B cell (primary cell): ENCODE results near the gene TBC1D22A. TPM values are rescaled to one million over a fixed set of nuclear protein-coding genes. Genes with fewer than 3 reads are reported as not detected.

ENCODE experiments used
- ATAC-seq: fragments of 200-7000 bp; cut with Tn5 transposase; one replicate; pipeline ENCODE4 v1.10.0; 2021; ENCODE audit warnings: low read depth, mild to moderate bottlenecking, moderate number of reproducible peaks, moderate library complexity
- CTCF ChIA-PET: fragments of 350-600 bp; sonication (Branson Sonifier 250); formaldehyde crosslinking; loops from one replicate; lab custom pipeline; 2021; ENCODE audit warnings: antibody characterized with exemption, inconsistent platforms; lab: Charles Lee
- POLR2A ChIA-PET: fragments of 350-600 bp; sonication (Branson Sonifier 250); formaldehyde crosslinking; loops from one replicate; lab custom pipeline; 2021; ENCODE audit warnings: antibody characterized with exemption; lab: Charles Lee
- DNase-seq: peaks from one replicate; pipeline ENCODE4 v3.0.0; 2013
- H2AFZ ChIP-seq: 2 replicates; pipeline ENCODE4 v1.6.1; 2012; ENCODE audit warnings: mild to moderate bottlenecking, low read depth, low read length; ENCODE audit not compliant: insufficient read depth, poor library complexity, severe bottlenecking
- H3K27ac ChIP-seq, 2 donors: 1 replicate in 1 of 2; 2 replicates in 1 of 2; pipeline ENCODE4 v1.5.1; 2012 to 2013; ENCODE audit warnings: low read length in 2 of 2, mild to moderate bottlenecking in 2 of 2, moderate library complexity in 1 of 2
- H3K27me3 ChIP-seq, 4 experiments: fragments of 200-600 bp in 1 of 4; sonication (generic) in 1 of 4; replicated peaks in 1 of 4; 1 replicate in 2 of 4; 2 replicates in 2 of 4; pipeline versions ENCODE4 v1.6.1 to v1.7.0; 2013 to 2016; ENCODE audit warnings: low read length in 3 of 4, mild to moderate bottlenecking in 2 of 4, mixed read lengths in 1 of 4, moderate library complexity in 1 of 4; ENCODE audit not compliant: insufficient read depth in 4 of 4, control insufficient read depth in 3 of 4; ENCODE audit errors: control extremely low read depth in 1 of 4
- H3K36me3 ChIP-seq, 2 experiments: replicated peaks in 1 of 2; 1 replicate in 1 of 2; 2 replicates in 1 of 2; pipeline versions ENCODE4 v1.6.1 to v1.7.1; 2013; ENCODE audit warnings: low read length in 1 of 2; ENCODE audit not compliant: insufficient read depth in 2 of 2, control insufficient read depth in 1 of 2; ENCODE audit errors: control extremely low read depth in 1 of 2, extremely low read depth in 1 of 2
- H3K4me1 ChIP-seq, 2 donors: fragments of 200-600 bp in 1 of 2; sonication (generic) in 1 of 2; 1 replicate in 1 of 2; 2 replicates in 1 of 2; pipeline versions ENCODE4 v1.5.1 to v1.6.1; 2013 to 2017; ENCODE audit warnings: low read length in 2 of 2; ENCODE audit not compliant: control insufficient read depth in 2 of 2, insufficient read depth in 2 of 2
- H3K4me2 ChIP-seq: replicated peaks from 2 replicates; pipeline ENCODE3; 2012; ENCODE audit warnings: mild to moderate bottlenecking, low read depth, low read length; ENCODE audit not compliant: poor library complexity, severe bottlenecking
- H3K4me3 ChIP-seq, 5 experiments: fragments of 200-600 bp in 1 of 5; sonication (generic) in 1 of 5; 1 replicate in 3 of 5; 2 replicates in 2 of 5; pipeline versions ENCODE4 v1.5.1 to v1.7.0; 2011 to 2016; ENCODE audit warnings: low read length in 4 of 5, mild to moderate bottlenecking in 4 of 5, low read depth in 2 of 5, control low read depth in 1 of 5, moderate library complexity in 1 of 5; ENCODE audit not compliant: insufficient read depth in 1 of 5; ENCODE audit errors: control extremely low read depth in 1 of 5, extremely low read depth in 1 of 5
- H3K79me2 ChIP-seq: fragments of 200-600 bp; sonication (generic); one replicate; pipeline ENCODE4 v1.6.0; 2016; ENCODE audit warnings: low read length; ENCODE audit not compliant: control insufficient read depth, insufficient read depth
- H3K9ac ChIP-seq: fragments of 200-600 bp; sonication (generic); 2 replicates; pipeline ENCODE4 v1.6.1; 2017; ENCODE audit warnings: mild to moderate bottlenecking, low read length, moderate library complexity
- H3K9me3 ChIP-seq, 3 donors: one replicate each; pipeline versions ENCODE4 v1.6.1 to v1.7.1; 2013; ENCODE audit warnings: low read length in 2 of 3; ENCODE audit not compliant: control insufficient read depth in 2 of 3, insufficient read depth in 1 of 3; ENCODE audit errors: control extremely low read depth in 1 of 3
- H4K20me1 ChIP-seq: 2 replicates; pipeline ENCODE4 v1.6.0; 2012; ENCODE audit warnings: mild to moderate bottlenecking, low read length; ENCODE audit not compliant: insufficient read depth, control insufficient read depth, poor library complexity, severe bottlenecking
- H3K27ac Mint-ChIP-seq: one replicate; pipeline ENCODE4 v1.8.0; 2021; ENCODE audit warnings: mixed read lengths
- H3K27me3 Mint-ChIP-seq: one replicate; pipeline ENCODE4 v1.8.0; 2021; ENCODE audit warnings: mixed read lengths
- H3K4me1 Mint-ChIP-seq: one replicate; pipeline ENCODE4 v1.8.0; 2021; ENCODE audit warnings: mixed read lengths
- H3K4me3 Mint-ChIP-seq: one replicate; pipeline ENCODE4 v1.8.0; 2021; ENCODE audit warnings: mixed read lengths
- H3K9me3 Mint-ChIP-seq: one replicate; pipeline ENCODE4 v1.8.0; 2022; ENCODE audit warnings: mixed read lengths; ENCODE audit not compliant: insufficient read depth
- CTCF ChIP-seq: fragments of 200-600 bp; IDR thresholded peaks from one replicate; pipeline ENCODE4 v1.8.0; 2022; ENCODE audit warnings: antibody characterized with exemption, mild to moderate bottlenecking
- EZH2 ChIP-seq: IDR thresholded peaks from 2 replicates; pipeline ENCODE4 v1.6.1; 2012; ENCODE audit warnings: borderline replicate concordance, low read depth, mild to moderate bottlenecking, moderate library complexity, low read length; ENCODE audit not compliant: insufficient read depth, poor library complexity, severe bottlenecking
- WGBS: methylation state at CpG from one replicate; pipeline ENCODE4 v1.1.5; 2013; ENCODE audit warnings: missing lambda C conversion rate; ENCODE audit not compliant: insufficient coverage; 5-methylcytosine and 5-hydroxymethylcytosine counted together
- intact Hi-C: fragments of 100-400 bp; cut with micrococcal nuclease; formaldehyde crosslinking; loops from one replicate; pipeline ENCODE4 v1.10.0; 2022
- polyA plus RNA-seq: library from polyadenylated mRNA; depleted of rRNA; stranded (reverse); fragments of >200 nt; gene quantifications from 2 replicates; pipeline ENCODE4 v1.2.3, GENCODE V29; 2012
- total RNA-seq, 2 donors: library from RNA; stranded (reverse); fragments of 120-200 nt in 1 of 2; gene quantifications; 1 replicate in 1 of 2; 2 replicates in 1 of 2; pipeline versions ENCODE4 v1.2.3 to v1.2.4, GENCODE V29; 2013 to 2022

TBC1D22A gene
- total and polyA plus RNA-seq, 2 donors (not counting 1 experiment from before 2014, with no cell fraction given): 73.8 to 128 TPM

GRCh38 chr22:46779023-46779422 lies 16.6 kb downstream of the TBC1D22A start:
- Histone ChIP-seq H3K4me3 (no peak overlapping the region), H3K36me3 (peaks cover 3 to 38% of the 10 kb centered on the region in 2 experiments), H3K4me2 (no peak overlapping the region), H3K9ac (no peak overlapping the region), H3K4me1 (peaks cover 87% of the 10 kb centered on the region in 2 donors), H4K20me1 (peaks cover 93% of the 10 kb centered on the region), H3K27me3 (no peaks in the 10 kb centered on the region), H2AFZ (no peak overlapping the region), H3K9me3 (no peaks in the 10 kb centered on the region), H3K27ac (peak overlapping the region in 1 of 2 donors; percentile 87), H3K79me2 (peaks cover 92% of the 10 kb centered on the region)
- WGBS: no CpG with 5 or more reads among the region's 4 CpGs
- intact Hi-C loops: no loop called here
- no peak for TF ChIP-seq EZH2
- TF ChIP-seq CTCF: no peak
- POLR2A ChIA-PET: no interaction called here
- CTCF ChIA-PET: interaction anchor here (0.8 to 6.1 kb wide), 4 partner anchors 14 to 24 kb away, joined by 4 to 61 read pairs (median 20); partner anchors contain the start of gene TBC1D22A
- DNase-seq (no peak), ATAC-seq (no peak)
- no peak overlapping the region for H3K27ac Mint-ChIP-seq
- no peak overlapping the region for H3K4me3 Mint-ChIP-seq
- peaks cover 93% of the 10 kb centered on the region for H3K4me1 Mint-ChIP-seq
- no peaks in the 10 kb centered on the region for H3K27me3 Mint-ChIP-seq
- no peaks in the 10 kb centered on the region for H3K9me3 Mint-ChIP-seq

- intact Hi-C loops: no loop called here
- Histone ChIP-seq H3K9ac (no peak overlapping the region), H3K79me2 (peaks cover 95% of the 10 kb centered on the region), H3K27ac (peak overlapping the region in 1 of 2 donors; percentile 87), H2AFZ (no peak overlapping the region), H3K9me3 (no peaks in the 10 kb centered on the region), H3K27me3 (no peaks in the 10 kb centered on the region), H4K20me1 (peaks cover 99% of the 10 kb centered on the region), H3K36me3 (peaks cover 3 to 39% of the 10 kb centered on the region in 2 experiments), H3K4me3 (no peak overlapping the region), H3K4me2 (no peak overlapping the region), H3K4me1 (peaks cover 81% of the 10 kb centered on the region in 2 donors)
- Mint-ChIP-seq H3K27ac (no peak overlapping the region), H3K4me1 (peaks cover 90% of the 10 kb centered on the region), H3K9me3 (no peaks in the 10 kb centered on the region), H3K4me3 (no peak overlapping the region), H3K27me3 (no peaks in the 10 kb centered on the region)
- no peak for TF ChIP-seq CTCF
- TF ChIP-seq EZH2: no peak
- ChIA-PET CTCF (interaction anchor here (0.9 to 3.3 kb wide), 8 partner anchors 12 to 216 kb away, joined by 3 to 19 read pairs (median 6); partner anchors contain the start of gene TBC1D22A), POLR2A (interaction anchor here (0.9 kb wide), 1 partner anchor 10 kb away, joined by 3 read pairs; no protein-coding TSS in a partner anchor)
- ATAC-seq (no peak), DNase-seq (no peak)
- WGBS: 91% methylated on average over 6 of the region's 9 CpGs
Observed at GRCh38 chr22:46779651-46780050, 17.2 kb downstream of the TBC1D22A start.
